MM.1S (cell line): Measurements from ENCODE around the gene PLA2R1.

ENCODE experiments used
- EZH2 ChIP-seq: fragments of 300-600 bp; sonication (generic); optimal IDR thresholded peaks from 2 replicates; pipeline ENCODE3; 2017; ENCODE audit warnings: low read depth, mild to moderate bottlenecking, antibody characterized with exemption, low read length, mixed read lengths
- TF ChIP-seq, protein P1 (sequence below): fragments of 300-600 bp; sonication (generic); IDR thresholded peaks from 2 replicates; pipeline ENCODE4 v1.5.1; 2016; ENCODE audit warnings: antibody characterized with exemption, low read length, mixed read lengths

DNA sequence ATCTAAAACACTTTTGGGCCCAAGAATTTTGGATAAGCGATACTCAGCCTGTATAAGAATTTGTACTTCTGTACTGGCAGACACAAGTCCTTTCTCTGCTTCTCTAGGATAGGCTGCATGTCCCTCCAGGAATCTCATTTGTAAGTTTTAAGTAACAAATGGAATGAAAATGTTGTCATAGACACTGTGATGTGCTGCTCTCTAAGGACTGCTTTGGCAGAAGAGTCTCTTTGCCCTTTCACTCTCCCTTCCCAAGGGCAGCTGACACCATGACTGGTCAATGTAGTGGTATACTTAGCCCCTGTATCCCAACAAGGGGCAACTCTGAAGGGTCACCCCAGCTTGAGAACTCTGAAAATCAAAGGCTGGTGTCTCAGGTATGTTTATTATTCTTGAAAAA, 27.3 kb downstream of the PLA2R1 start:
- TF ChIP-seq, protein P1, sequence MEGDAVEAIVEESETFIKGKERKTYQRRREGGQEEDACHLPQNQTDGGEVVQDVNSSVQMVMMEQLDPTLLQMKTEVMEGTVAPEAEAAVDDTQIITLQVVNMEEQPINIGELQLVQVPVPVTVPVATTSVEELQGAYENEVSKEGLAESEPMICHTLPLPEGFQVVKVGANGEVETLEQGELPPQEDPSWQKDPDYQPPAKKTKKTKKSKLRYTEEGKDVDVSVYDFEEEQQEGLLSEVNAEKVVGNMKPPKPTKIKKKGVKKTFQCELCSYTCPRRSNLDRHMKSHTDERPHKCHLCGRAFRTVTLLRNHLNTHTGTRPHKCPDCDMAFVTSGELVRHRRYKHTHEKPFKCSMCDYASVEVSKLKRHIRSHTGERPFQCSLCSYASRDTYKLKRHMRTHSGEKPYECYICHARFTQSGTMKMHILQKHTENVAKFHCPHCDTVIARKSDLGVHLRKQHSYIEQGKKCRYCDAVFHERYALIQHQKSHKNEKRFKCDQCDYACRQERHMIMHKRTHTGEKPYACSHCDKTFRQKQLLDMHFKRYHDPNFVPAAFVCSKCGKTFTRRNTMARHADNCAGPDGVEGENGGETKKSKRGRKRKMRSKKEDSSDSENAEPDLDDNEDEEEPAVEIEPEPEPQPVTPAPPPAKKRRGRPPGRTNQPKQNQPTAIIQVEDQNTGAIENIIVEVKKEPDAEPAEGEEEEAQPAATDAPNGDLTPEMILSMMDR: no peak
- TF ChIP-seq EZH2: no peak
